Sigmoid colon (tissue), 7 donors: ENCODE data around the gene MAST2. TPM values are rescaled to one million over a fixed set of nuclear protein-coding genes. Genes with fewer than 3 reads are reported as not detected.

Experiments used
- DNase-seq: peaks from one replicate; pipeline ENCODE4 v3.0.0-alpha.2; 2019
- H3K27ac ChIP-seq, 4 donors: fragments of 200-600 bp; sonication (generic); one replicate each; pipeline ENCODE4 v1.5.1; 2016 to 2019; ENCODE audit warnings: mild to moderate bottlenecking in 1 of 4
- H3K27me3 ChIP-seq, 3 donors: fragments of 200-600 bp; sonication (generic); one replicate each; pipeline ENCODE4 v1.5.1; 2019; ENCODE audit warnings: mild to moderate bottlenecking in 1 of 3
- H3K36me3 ChIP-seq, 4 donors: fragments of 200-600 bp; sonication (generic); one replicate each; pipeline ENCODE4 v1.5.1; 2016 to 2019
- H3K4me1 ChIP-seq, 4 donors: fragments of 200-600 bp; sonication (generic); one replicate each; pipeline ENCODE4 v1.5.1; 2017 to 2019
- H3K4me3 ChIP-seq, 4 donors: fragments of 200-600 bp; sonication (generic); one replicate each; pipeline ENCODE4 v1.5.1; 2017 to 2019; ENCODE audit warnings: mild to moderate bottlenecking in 2 of 4, moderate library complexity in 1 of 4
- H3K9me3 ChIP-seq, 4 donors: fragments of 200-600 bp in 3 of 4; sonication (generic) in 3 of 4; one replicate each; pipeline versions ENCODE4 v1.5.1 to v1.6.1; 2013 to 2019
- EP300 ChIP-seq, 4 donors: sonication (generic); formaldehyde crosslinking; IDR thresholded peaks; one replicate each; pipeline ENCODE4 v1.6.1; 2017; ENCODE audit warnings: antibody characterized with exemption in 4 of 4
- POLR2A ChIP-seq, 2 donors: fragments of 450-650 bp; IDR thresholded peaks; one replicate each; pipeline ENCODE4 v1.6.1; 2016; ENCODE audit warnings: antibody characterized with exemption in 2 of 2, mild to moderate bottlenecking in 2 of 2, moderate library complexity in 2 of 2
- POLR2AphosphoS5 ChIP-seq, 4 donors: sonication (generic); formaldehyde crosslinking; IDR thresholded peaks; one replicate each; pipeline ENCODE4 v1.6.1; 2017; ENCODE audit warnings: antibody characterized with exemption in 4 of 4
- WGBS, 2 donors: extraction: QIAGEN DNeasy Blood & Tissue Kit; methylation state at CpG; one replicate each; pipeline ENCODE4 v1.1.7; 2013; 5-methylcytosine and 5-hydroxymethylcytosine counted together
- intact Hi-C: fragments of 100-400 bp; cut with DNase I; formaldehyde crosslinking; loops from one replicate; pipeline ENCODE4 v1.15.1; 2023
- polyA plus RNA-seq, 3 donors: library from polyadenylated mRNA; stranded (reverse); fragments of 200-250 nt; gene quantifications; one replicate each; pipeline ENCODE4 v1.2.3, GENCODE V29; 2013
- total RNA-seq, 4 donors: library from RNA; depleted of rRNA; stranded (reverse); fragments of >200 nt; gene quantifications; one replicate each; pipeline ENCODE4 v1.1.0, GENCODE V29; 2016
- TF ChIP-seq, protein P1 (sequence below), 4 experiments: fragments of 450-650 bp in 3 of 4; fragments of 200-600 bp in 1 of 4; IDR thresholded peaks; one replicate each; pipeline ENCODE4 v1.5.1; 2016 to 2019; ENCODE audit warnings: antibody characterized with exemption in 4 of 4, mild to moderate bottlenecking in 3 of 4, moderate library complexity in 2 of 4
- donor health status: healthy with polysubstance abuse.
- donor health status: Bipolar disorder and iron deficiency.
- donor health status: healthy.

MAST2 gene
- total and polyA plus RNA-seq, 7 donors = 19.3 to 54.0 (median 32.0) TPM

GRCh38 chr1:46005594-46005993, 202.2 kb downstream of the MAST2 start:
- 92 to 99% methylated on average over 1 of the region's 1 CpG for WGBS, 2 donors
- DNase-seq = no peak

DNA sequence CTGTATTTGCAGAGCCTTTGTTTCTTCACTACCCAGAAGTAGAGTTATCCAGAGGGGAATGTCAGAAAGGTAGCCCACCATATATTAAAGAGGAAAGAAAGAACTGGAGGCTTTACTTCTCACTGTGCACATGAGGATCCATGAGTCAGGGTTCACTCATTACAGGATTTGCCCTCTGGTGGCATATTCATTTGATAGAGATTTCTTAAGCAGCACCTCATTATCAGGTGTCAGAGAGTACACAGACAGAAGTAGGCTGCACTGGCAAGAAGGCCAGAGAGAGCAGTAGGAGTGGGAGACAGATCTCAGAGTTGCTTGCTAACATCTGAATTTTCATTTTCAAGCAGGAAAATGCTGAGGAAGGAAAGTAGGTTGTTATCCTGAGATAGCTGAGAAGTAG, 205.2 kb downstream of the MAST2 start:
- Histone ChIP-seq H3K4me1 (peaks cover 0 to 16% (median 15%) of the 10 kb centered on the region in 4 donors), H3K4me3 (no peak overlapping the region), H3K27ac (no peak overlapping the region), H3K9me3 (no peaks in the 10 kb centered on the region), H3K36me3 (peaks cover 0 to 64% (median 24%) of the 10 kb centered on the region in 4 donors), H3K27me3 (no peaks in the 10 kb centered on the region)
- TF ChIP-seq POLR2A (IDR thresholded peaks at IDR 0.05) = no peak
- no peak for TF ChIP-seq EP300 (IDR thresholded peaks at IDR 0.05)
- TF ChIP-seq, protein P1, sequence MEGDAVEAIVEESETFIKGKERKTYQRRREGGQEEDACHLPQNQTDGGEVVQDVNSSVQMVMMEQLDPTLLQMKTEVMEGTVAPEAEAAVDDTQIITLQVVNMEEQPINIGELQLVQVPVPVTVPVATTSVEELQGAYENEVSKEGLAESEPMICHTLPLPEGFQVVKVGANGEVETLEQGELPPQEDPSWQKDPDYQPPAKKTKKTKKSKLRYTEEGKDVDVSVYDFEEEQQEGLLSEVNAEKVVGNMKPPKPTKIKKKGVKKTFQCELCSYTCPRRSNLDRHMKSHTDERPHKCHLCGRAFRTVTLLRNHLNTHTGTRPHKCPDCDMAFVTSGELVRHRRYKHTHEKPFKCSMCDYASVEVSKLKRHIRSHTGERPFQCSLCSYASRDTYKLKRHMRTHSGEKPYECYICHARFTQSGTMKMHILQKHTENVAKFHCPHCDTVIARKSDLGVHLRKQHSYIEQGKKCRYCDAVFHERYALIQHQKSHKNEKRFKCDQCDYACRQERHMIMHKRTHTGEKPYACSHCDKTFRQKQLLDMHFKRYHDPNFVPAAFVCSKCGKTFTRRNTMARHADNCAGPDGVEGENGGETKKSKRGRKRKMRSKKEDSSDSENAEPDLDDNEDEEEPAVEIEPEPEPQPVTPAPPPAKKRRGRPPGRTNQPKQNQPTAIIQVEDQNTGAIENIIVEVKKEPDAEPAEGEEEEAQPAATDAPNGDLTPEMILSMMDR (IDR thresholded peaks at IDR 0.05) = no peak
- TF ChIP-seq POLR2AphosphoS5 (IDR thresholded peaks at IDR 0.05) = no peak
- intact Hi-C loops = no loop called here
- DNase-seq = no peak

More at GRCh38 chr1:46005594-46005993, 202.2 kb downstream of the MAST2 start:
- Histone ChIP-seq H3K27me3 (no peaks in the 10 kb centered on the region), H3K4me3 (no peak overlapping the region), H3K36me3 (peaks cover 0 to 43% (median 18%) of the 10 kb centered on the region in 4 donors), H3K27ac (peak overlapping the region in 3 of 4 donors; percentile 28 to 58 (median 55)), H3K9me3 (no peaks in the 10 kb centered on the region), H3K4me1 (peaks cover 0 to 16% (median 15%) of the 10 kb centered on the region in 4 donors)
- TF ChIP-seq POLR2A (IDR thresholded peaks at IDR 0.05) (no peak), POLR2AphosphoS5 (IDR thresholded peaks at IDR 0.05) (no peak), EP300 (IDR thresholded peaks at IDR 0.05) (no peak)
- TF ChIP-seq, protein P1 (IDR thresholded peaks at IDR 0.05) = no peak
- intact Hi-C loops = no loop called here

GRCh38 chr1:46010611-46011010, 207.2 kb downstream of the MAST2 start:
- intact Hi-C loops = no loop called here
- TF ChIP-seq POLR2A (IDR thresholded peaks at IDR 0.05) (no peak), EP300 (IDR thresholded peaks at IDR 0.05) (no peak)
- TF ChIP-seq, protein P1 (IDR thresholded peaks at IDR 0.05) = no peak
- no peak overlapping the region for H3K4me3 ChIP-seq
- 97% methylated on average over 6 of the region's 6 CpGs for WGBS, 2 donors
- no peak overlapping the region for H3K27ac ChIP-seq
- H3K36me3 ChIP-seq = peaks cover 0 to 64% (median 24%) of the 10 kb centered on the region in 4 donors
- no peaks in the 10 kb centered on the region for H3K9me3 ChIP-seq
- peaks cover 0 to 12% (median 11%) of the 10 kb centered on the region in 4 donors for H3K4me1 ChIP-seq
- H3K27me3 ChIP-seq = no peaks in the 10 kb centered on the region
- DNase-seq = no peak

GRCh38 chr1:46011121-46011695, 207.8 kb downstream of the MAST2 start:
- no peak overlapping the region for H3K4me3 ChIP-seq
- H3K36me3 ChIP-seq = peaks cover 0 to 63% (median 24%) of the 10 kb centered on the region in 4 donors
- DNase-seq = no peak
- 91 to 93% methylated on average over 7 of the region's 7 CpGs for WGBS, 2 donors
- H3K4me1 ChIP-seq = peaks cover 0 to 6% (median 5%) of the 10 kb centered on the region in 4 donors
- H3K9me3 ChIP-seq = no peaks in the 10 kb centered on the region
- H3K27ac ChIP-seq = no peak overlapping the region
- no peaks in the 10 kb centered on the region for H3K27me3 ChIP-seq
- TF ChIP-seq EP300 (IDR thresholded peaks at IDR 0.05) (no peak), POLR2A (IDR thresholded peaks at IDR 0.05) (no peak), POLR2AphosphoS5 (IDR thresholded peaks at IDR 0.05) (no peak)
- TF ChIP-seq, protein P1 (IDR thresholded peaks at IDR 0.05) = no peak
- intact Hi-C loops = no loop called here

GRCh38 chr1:46012236-46012635, 208.8 kb downstream of the MAST2 start:
- Histone ChIP-seq H3K4me3 (no peak overlapping the region), H3K4me1 (no peaks in the 10 kb centered on the region), H3K27ac (no peak overlapping the region), H3K9me3 (no peaks in the 10 kb centered on the region), H3K27me3 (no peaks in the 10 kb centered on the region), H3K36me3 (peaks cover 0 to 55% (median 24%) of the 10 kb centered on the region in 4 donors)
- TF ChIP-seq POLR2AphosphoS5 (IDR thresholded peaks at IDR 0.05) = no peak
- TF ChIP-seq EP300 (IDR thresholded peaks at IDR 0.05) = no peak
- TF ChIP-seq, protein P1 (IDR thresholded peaks at IDR 0.05) = no peak
- TF ChIP-seq POLR2A (IDR thresholded peaks at IDR 0.05) = no peak
- 95 to 96% methylated on average over 1 of the region's 1 CpG for WGBS, 2 donors
- intact Hi-C loops = no loop called here
- DNase-seq = no peak
